Panc1 (cell line): ENCODE measurements around the gene CADM1. TPM values are rescaled to one million over a fixed set of nuclear protein-coding genes. Genes with fewer than 3 reads are reported as not detected.

Experiments used
- ATAC-seq: fragments of 200-7000 bp; cut with Tn5 transposase; 2 replicates; pipeline ENCODE4 v1.9.1; 2020; ENCODE audit warnings: mild to moderate bottlenecking, moderate library complexity
- BruUV-seq: library from RNA; stranded (reverse); fragments of 400-500 nt; replicated peaks from 2 replicates; lab custom pipeline; 2021; lab: Mats Ljungman, UMichigan
- CTCF ChIA-PET: fragments of 300-600 bp; sonication (Branson Sonifier 250); formaldehyde crosslinking; loops from one replicate; lab custom pipeline; 2022; ENCODE audit warnings: antibody characterized with exemption; lab: Charles Lee
- POLR2A ChIA-PET: fragments of 300-600 bp; sonication (Branson Sonifier 250); formaldehyde crosslinking; loops from one replicate; lab custom pipeline; 2022; ENCODE audit warnings: antibody characterized with exemption; lab: Charles Lee
- DNase-seq: peaks from one replicate; pipeline ENCODE4 v3.0.0-alpha.2; 2010; ENCODE audit warnings: low read depth, low spot score
- H3K27ac ChIP-seq: 2 replicates; pipeline ENCODE4 v1.5.1; 2011; ENCODE audit warnings: mild to moderate bottlenecking, low read length, inconsistent platforms
- H3K27me3 ChIP-seq: fragments of 200-500 bp; sonication (Bioruptor generic); 2 replicates; pipeline ENCODE4 v1.6.0; 2014; ENCODE audit warnings: low read length, inconsistent platforms; ENCODE audit not compliant: control insufficient read depth, insufficient read depth
- H3K36me3 ChIP-seq: fragments of 200-500 bp; sonication (Bioruptor generic); 2 replicates; pipeline ENCODE4 v1.5.1; 2014; ENCODE audit warnings: inconsistent platforms, mild to moderate bottlenecking, low read length, moderate library complexity; ENCODE audit not compliant: control insufficient read depth, insufficient read depth
- H3K4me1 ChIP-seq: 2 replicates; pipeline ENCODE4 v1.5.1; 2011; ENCODE audit warnings: inconsistent platforms, mild to moderate bottlenecking, low read length, moderate library complexity; ENCODE audit not compliant: control insufficient read depth, insufficient read depth
- H3K4me3 ChIP-seq, 2 experiments: 2 replicates each; pipeline ENCODE4 v1.5.1; 2011 to 2012; ENCODE audit warnings: low read depth in 2 of 2, low read length in 2 of 2, mild to moderate bottlenecking in 2 of 2, inconsistent platforms in 1 of 2, moderate library complexity in 1 of 2
- H3K9me3 ChIP-seq: fragments of 200-500 bp; sonication (Bioruptor generic); 2 replicates; pipeline ENCODE4 v1.5.1; 2014; ENCODE audit warnings: low read depth, mild to moderate bottlenecking, inconsistent platforms, low read length, moderate library complexity; ENCODE audit not compliant: control insufficient read depth, insufficient read depth
- CTCF ChIP-seq: fragments of 450-650 bp; IDR thresholded peaks from 2 replicates; pipeline ENCODE4 v1.5.1; 2017; ENCODE audit warnings: mild to moderate bottlenecking
- POLR2AphosphoS5 ChIP-seq: IDR thresholded peaks from 2 replicates; pipeline ENCODE4 v1.6.1; 2012; ENCODE audit warnings: mild to moderate bottlenecking, low read depth, low read length, moderate library complexity
- SIN3A ChIP-seq: IDR thresholded peaks from 2 replicates; pipeline ENCODE4 v1.6.1; 2012; ENCODE audit warnings: low read depth, mild to moderate bottlenecking, low read length, moderate library complexity, borderline replicate concordance; ENCODE audit not compliant: insufficient read depth
- TCF7L2 ChIP-seq: IDR thresholded peaks from 2 replicates; pipeline ENCODE4 v1.6.1; 2011; ENCODE audit warnings: mild to moderate bottlenecking, low read depth, low read length, inconsistent platforms
- in situ Hi-C: cut with HindIII; loops from 2 replicates; pipeline ENCODE4 v1.10.0; 2016; ENCODE audit warnings: low sequenced_read_pairs, low pct_unique_long_range_greater_than_20kb
- intact Hi-C: fragments of 100-400 bp; cut with micrococcal nuclease; formaldehyde crosslinking; loops from one replicate; pipeline ENCODE4 v1.10.0; 2022; ENCODE audit not compliant: unreplicated experiment
- total RNA-seq: library from RNA; stranded (reverse); gene quantifications from one replicate; pipeline ENCODE4 v1.2.1, GENCODE V29; 2021; ENCODE audit not compliant: unreplicated experiment
- TF ChIP-seq, protein P1 (sequence below), 2 experiments: IDR thresholded peaks; 2 replicates each; pipeline ENCODE4 v1.6.1; 2011 to 2012; ENCODE audit warnings: low read depth in 2 of 2, control low read depth in 1 of 2, low read length in 1 of 2, mild to moderate bottlenecking in 1 of 2, moderate library complexity in 1 of 2; ENCODE audit not compliant: insufficient read depth in 1 of 2

The CADM1 gene
- total RNA-seq, 1 experiment from 2014 or later, result 3.9 TPM

DNA sequence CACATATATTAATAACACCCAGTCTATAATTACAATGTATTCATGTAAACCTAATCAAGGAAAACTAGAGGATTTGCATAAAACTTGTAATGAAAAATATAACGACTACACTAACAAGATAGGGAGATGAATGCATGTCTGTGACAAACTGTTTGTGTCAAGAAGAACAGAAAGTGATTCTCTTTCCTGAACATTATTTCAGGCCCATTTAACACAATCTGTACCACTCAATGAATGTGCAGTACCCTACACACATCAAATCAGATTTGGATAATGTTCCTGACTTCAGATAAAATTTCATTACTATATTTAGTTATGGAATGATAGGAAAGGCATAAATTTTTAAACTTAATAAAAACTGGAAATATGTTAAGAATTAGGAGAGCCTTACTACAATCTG, 93.1 kb downstream of the CADM1 start:
- ATAC-seq, result no peak

GRCh38 chr11:115409691-115410220, 94.5 kb downstream of the CADM1 start:
- no peaks in the 10 kb centered on the region for H3K36me3 ChIP-seq
- no peak for TF ChIP-seq TCF7L2
- no peak for TF ChIP-seq CTCF
- TF ChIP-seq, protein P1, sequence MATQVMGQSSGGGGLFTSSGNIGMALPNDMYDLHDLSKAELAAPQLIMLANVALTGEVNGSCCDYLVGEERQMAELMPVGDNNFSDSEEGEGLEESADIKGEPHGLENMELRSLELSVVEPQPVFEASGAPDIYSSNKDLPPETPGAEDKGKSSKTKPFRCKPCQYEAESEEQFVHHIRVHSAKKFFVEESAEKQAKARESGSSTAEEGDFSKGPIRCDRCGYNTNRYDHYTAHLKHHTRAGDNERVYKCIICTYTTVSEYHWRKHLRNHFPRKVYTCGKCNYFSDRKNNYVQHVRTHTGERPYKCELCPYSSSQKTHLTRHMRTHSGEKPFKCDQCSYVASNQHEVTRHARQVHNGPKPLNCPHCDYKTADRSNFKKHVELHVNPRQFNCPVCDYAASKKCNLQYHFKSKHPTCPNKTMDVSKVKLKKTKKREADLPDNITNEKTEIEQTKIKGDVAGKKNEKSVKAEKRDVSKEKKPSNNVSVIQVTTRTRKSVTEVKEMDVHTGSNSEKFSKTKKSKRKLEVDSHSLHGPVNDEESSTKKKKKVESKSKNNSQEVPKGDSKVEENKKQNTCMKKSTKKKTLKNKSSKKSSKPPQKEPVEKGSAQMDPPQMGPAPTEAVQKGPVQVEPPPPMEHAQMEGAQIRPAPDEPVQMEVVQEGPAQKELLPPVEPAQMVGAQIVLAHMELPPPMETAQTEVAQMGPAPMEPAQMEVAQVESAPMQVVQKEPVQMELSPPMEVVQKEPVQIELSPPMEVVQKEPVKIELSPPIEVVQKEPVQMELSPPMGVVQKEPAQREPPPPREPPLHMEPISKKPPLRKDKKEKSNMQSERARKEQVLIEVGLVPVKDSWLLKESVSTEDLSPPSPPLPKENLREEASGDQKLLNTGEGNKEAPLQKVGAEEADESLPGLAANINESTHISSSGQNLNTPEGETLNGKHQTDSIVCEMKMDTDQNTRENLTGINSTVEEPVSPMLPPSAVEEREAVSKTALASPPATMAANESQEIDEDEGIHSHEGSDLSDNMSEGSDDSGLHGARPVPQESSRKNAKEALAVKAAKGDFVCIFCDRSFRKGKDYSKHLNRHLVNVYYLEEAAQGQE (IDR thresholded peaks at IDR 0.05; ENCODE audit: insufficient read depth in 1 of 2, low read depth in 2 of 2, low read length in 1 of 2), result no peak
- TF ChIP-seq SIN3A, result no peak
- no peak for TF ChIP-seq POLR2AphosphoS5
- H3K4me3 ChIP-seq, result no peak overlapping the region
- no peak overlapping the region for H3K27ac ChIP-seq
- DNase-seq (no peak), ATAC-seq (no peak)
- BruUV-seq, result no TSS peak
- H3K4me1 ChIP-seq, result no peaks in the 10 kb centered on the region
- no peaks in the 10 kb centered on the region for H3K27me3 ChIP-seq
- ChIA-PET POLR2A (no interaction called here), CTCF (interaction anchor here (0.6 kb wide), 1 partner anchor 415 kb away, joined by 4 read pairs; no protein-coding TSS in a partner anchor)
- intact Hi-C loops (no loop called here), in situ Hi-C loops (no loop called here)
- no peaks in the 10 kb centered on the region for H3K9me3 ChIP-seq

More for the DNA sequence above, 93.1 kb downstream of the CADM1 start:
- no peak for DNase-seq
- H3K27me3 ChIP-seq, result no peaks in the 10 kb centered on the region
- TF ChIP-seq POLR2AphosphoS5 (no peak), SIN3A (no peak), CTCF (no peak), TCF7L2 (no peak)
- TF ChIP-seq, protein P1 (IDR thresholded peaks at IDR 0.05; ENCODE audit: insufficient read depth in 1 of 2, low read depth in 2 of 2, low read length in 1 of 2), result no peak
- ChIA-PET CTCF (no interaction called here), POLR2A (no interaction called here)
- no TSS peak for BruUV-seq
- in situ Hi-C loops (no loop called here), intact Hi-C loops (no loop called here)
- no peak overlapping the region for H3K27ac ChIP-seq
- no peaks in the 10 kb centered on the region for H3K4me1 ChIP-seq
- no peaks in the 10 kb centered on the region for H3K9me3 ChIP-seq
- H3K4me3 ChIP-seq, result no peak overlapping the region
- no peaks in the 10 kb centered on the region for H3K36me3 ChIP-seq
